G401.6 (cell line): ENCODE measurements around the gene C5orf34.
"Not testable (repeated sequence)": the region's sequence is repeated elsewhere in the genome, so short reads cannot be mapped to it uniquely, and the experiment has no call there.

Source experiments
- FAIRE-seq: peaks from 2 replicates; lab custom pipeline; 2012; peaks lifted over from hg19 to GRCh38; lab: Jason Lieb, UNC

C5orf34 gene

GRCh38 chr5:43514025-43514424 lies 923 bp downstream of the C5orf34 start:
- FAIRE-seq = no peak

- FAIRE-seq = not testable (repeated sequence)
Observed at GRCh38 chr5:43511062-43511461, 3.9 kb downstream of the C5orf34 start.

DNA sequence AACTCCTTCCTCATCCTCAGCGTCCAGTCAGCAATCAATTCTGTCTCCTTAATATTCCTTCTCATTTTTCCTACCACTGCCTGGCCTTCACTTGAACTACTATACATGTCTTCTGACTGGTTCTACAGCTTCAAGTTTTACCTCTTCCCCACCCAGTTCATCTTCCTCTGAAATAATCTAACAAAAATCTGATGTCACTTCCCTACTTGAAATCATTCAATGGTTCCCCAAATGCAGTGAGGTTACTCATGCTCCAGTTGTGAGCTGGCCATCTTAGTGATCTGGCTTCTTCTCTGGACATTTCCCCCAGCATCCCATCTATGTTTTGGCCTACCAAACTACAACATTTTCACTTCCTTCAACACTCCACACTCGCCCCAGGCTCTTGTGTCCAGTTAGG lies 16.4 kb downstream of the C5orf34 start:
- FAIRE-seq = no peak

GRCh38 chr5:43497311-43498104 lies 17.4 kb downstream of the C5orf34 start:
- FAIRE-seq = no peak

DNA sequence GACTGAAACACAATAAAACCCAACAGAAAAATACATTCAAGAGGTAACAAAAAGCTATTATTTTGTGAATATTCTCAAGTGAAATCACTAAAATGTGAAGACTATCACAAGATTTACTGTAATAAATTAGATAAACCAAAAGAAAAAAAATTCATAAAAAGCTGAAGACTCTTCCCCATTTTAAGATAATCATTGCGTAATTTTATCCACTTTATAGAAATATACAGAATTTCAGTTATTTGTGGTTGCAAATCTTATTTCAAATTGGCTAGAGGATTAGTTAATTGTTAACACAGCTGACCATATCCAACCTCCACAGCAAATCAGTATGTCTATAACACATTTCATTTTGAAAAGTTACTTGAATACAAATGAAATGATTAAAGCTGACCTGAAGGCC lies 23.6 kb downstream of the C5orf34 start:
- no peak for FAIRE-seq

GRCh38 chr5:43486353-43486752 lies 28.6 kb downstream of the C5orf34 start:
- FAIRE-seq = peak; percentile 56

DNA sequence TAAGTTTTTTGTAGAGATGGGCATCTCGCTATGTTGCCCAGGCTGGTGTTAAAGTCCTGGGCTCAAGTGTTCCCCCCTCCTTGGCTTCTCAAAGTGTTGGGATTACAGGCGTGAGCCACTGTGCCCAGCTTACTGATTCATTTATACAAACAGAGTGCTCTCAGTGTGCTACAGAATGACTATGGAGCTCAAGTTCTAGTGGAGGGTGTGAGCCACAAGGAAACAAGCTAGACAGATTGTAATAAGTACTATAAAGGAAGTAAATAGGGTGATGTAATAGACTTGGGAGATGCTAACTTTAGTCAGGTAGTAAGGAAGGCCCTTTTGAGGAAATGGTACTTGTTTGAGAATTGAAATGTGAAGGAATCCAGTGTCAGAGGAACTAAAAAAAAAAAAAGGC lies 29.5 kb downstream of the C5orf34 start:
- no peak for FAIRE-seq

DNA sequence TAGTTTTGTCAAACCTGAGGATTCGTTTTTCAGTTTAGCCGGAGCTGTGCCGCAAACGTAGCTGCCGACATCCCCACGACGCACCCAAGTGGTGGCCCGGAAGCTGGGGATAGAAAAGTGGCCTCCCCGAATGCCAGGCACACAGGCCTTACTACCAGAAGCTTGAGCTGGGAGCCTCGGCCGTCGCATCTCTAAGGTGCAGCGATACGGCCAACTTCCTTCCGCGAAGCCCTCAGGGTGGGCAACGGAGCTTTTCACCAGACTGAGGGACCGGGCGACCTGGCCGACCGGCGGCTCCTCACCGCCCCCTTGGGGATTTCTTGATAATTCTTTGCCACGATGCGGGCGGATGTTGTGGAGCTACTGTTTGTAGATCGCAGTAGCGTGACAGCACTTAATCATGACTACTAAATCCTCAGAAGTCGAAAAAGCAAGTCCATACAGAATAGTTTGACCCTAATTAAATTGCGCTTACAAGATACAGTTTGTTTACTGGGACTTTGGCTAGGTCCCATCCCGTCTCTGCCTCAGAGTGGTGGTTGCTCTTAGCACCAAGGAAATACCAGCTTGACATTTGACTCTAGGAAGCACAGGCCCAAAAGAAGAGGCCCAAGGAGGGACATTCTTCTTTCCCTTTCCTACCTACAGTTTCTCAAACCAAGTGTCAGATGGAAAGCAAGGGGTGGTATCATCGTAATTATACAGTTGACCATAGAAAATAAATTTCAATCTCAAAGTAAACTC lies 30.7 kb downstream of the C5orf34 start:
- peak; percentile 31 for FAIRE-seq

- peak; percentile 92 for FAIRE-seq
Observed at GRCh38 chr5:43483298-43484105, 31.4 kb downstream of the C5orf34 start, which contains the start of gene TMEM267. Gene TMEM267, minus strand, starts transcription at chr5:43483865. Its CDS starts 29,896 bp downstream, at chr5:43453969.

DNA sequence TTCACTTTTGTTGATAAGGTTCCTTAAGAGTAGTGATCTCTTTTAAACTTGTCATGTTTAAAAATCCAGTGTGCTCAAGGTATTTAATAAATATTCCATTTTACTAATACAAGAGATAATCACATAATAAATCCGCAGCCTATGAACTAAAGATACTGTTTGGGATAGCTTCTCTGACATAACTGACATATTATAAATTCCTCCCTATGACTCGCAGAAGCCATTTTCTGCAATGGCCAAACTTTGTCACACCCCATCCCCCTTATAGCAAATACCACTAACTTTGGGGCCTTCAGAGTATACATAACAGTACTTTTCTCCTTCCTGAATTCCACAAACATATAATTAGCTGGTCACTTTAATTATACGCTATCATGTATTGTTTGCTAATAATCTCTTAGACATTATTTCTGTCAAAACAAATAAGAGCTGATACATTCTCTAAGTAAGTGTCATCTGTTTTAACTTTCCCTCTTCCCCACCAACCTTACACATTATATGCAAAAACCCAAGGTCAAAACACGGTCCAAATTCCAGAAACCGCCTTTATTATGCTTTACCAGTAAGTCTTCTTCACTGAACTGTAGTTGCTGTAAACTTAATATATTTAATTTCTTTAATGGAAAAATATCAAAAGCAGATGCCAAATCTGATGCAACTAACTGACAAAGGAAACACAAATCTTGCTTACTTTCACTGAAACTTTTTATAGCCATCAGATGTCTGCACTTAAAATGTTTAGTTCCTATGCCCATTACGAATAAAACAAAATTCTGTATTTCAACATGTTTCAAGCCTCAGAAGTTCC lies 32.3 kb downstream of the C5orf34 start:
- peak; percentile 60 for FAIRE-seq

GRCh38 chr5:43469671-43470391 lies 45.1 kb downstream of the C5orf34 start:
- no peak for FAIRE-seq

- FAIRE-seq = no peak
Observed at GRCh38 chr5:43467100-43467499, 47.8 kb downstream of the C5orf34 start.

DNA sequence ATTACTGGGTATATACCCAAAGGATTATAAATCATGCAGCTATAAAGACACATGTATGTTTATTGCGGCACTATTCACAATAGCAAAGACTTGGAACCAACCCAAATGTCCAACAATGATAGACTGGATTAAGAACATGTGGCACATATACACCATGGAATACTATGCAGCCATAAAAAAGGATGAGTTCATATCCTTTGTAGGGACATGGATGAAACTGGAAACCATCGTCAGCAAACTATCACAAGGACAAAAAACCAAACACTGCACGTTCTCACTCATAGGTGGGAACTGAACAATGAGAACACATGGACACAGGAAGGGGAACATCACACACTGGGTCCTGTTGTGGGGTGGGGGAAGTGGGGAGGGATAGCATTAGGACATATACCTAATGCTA lies 49.5 kb downstream of the C5orf34 start:
- FAIRE-seq = not testable (repeated sequence)

DNA sequence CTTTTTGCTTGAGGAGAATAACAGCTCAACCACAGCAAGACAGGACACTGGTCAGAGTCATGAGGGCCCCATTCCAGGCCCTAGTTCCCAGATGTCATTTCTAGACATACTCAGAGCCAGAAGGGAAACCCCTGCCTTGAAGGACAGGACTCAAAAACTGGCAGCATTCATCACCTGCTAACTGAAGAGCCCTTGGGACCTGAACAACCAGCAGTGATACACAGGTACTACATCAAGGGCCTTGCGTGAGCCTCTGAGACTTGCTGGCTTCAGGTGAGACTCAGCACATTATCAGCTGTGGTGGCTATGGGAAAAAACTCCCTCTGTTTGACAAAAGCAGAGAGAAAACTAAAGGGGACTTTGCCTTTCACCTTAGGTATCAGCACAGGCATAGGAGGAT lies 53.9 kb downstream of the C5orf34 start:
- no peak for FAIRE-seq

DNA sequence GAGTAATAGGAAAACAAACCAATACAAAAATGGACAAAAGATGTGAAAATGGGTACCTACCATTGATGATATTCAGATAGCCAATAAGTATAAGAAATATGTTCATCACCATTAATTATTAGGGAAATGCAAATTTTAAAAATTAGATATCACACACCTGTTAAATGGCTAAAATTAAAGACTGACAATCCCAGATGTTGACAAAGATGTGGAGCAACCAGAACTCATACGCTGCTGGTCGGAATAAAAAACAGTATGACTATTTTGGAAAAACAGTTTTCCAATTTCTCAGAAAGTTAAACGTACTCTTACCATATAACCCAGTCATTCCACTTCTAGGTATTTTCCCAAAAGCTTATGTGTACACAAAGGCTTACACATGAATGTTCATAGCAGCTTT lies 58.4 kb downstream of the C5orf34 start:
- no peak for FAIRE-seq

DNA sequence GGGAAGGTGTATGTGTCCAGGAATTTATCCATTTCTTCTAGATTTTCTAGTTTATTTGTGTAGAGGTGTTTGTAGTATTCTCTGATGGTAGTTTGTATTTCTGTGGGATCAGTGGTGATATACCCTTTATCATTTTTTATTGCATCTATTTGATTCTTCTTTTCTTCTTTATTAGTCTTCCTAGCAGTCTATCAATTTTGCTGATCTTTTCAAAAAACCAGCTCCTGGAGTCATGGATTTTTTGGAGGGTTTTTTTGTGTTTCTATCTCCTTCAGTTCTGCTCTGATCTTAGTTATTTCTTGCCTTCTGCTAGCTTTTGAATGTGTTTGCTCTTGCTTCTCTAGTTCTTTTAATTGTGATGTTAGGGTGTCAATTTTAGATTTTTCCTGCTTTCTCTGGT lies 73.4 kb downstream of the C5orf34 start:
- FAIRE-seq = not testable (repeated sequence)

- no peak for FAIRE-seq
Observed at GRCh38 chr5:43437062-43437660, 77.8 kb downstream of the C5orf34 start.
